ENCODE measurements around the gene HTR3A. TPM values are rescaled to one million over a fixed set of nuclear protein-coding genes. Genes with fewer than 3 reads are reported as not detected.

Gene HTR3A
- polyA plus RNA-seq, 1 donor (not counting 4 experiments of a cell fraction or from before 2014, with no cell fraction given) = not detected

GRCh38 chr11:113977071-113977490 is 2.2 kb downstream of the HTR3A start:
- DNase-seq (ENCODE audit: low read depth, low spot score) (no peak), FAIRE-seq (no peak)
- no peak overlapping the region for H3K4me2 ChIP-seq (ENCODE audit: control insufficient read depth, extremely low read depth, insufficient read depth, low read depth, low read length)
- no peaks in the 10 kb centered on the region for H3K9me3 ChIP-seq (ENCODE audit: control insufficient read depth, low read depth, low read length)
- H3K9me1 ChIP-seq (ENCODE audit: control insufficient read depth, extremely low read depth, insufficient read depth, low read length) = no peaks in the 10 kb centered on the region
- no peak overlapping the region for H3K4me3 ChIP-seq (ENCODE audit: control insufficient read depth in 2 of 3, extremely low read depth in 1 of 3, insufficient read depth in 2 of 3, low read depth in 1 of 3, low read length in 3 of 3)
- no peak overlapping the region for H3K27ac ChIP-seq (ENCODE audit: control insufficient read depth, insufficient read depth, low read length)
- dilution Hi-C loops (cut with MboI; ENCODE audit: extremely low pct_ligation_motif_present, low sequenced_read_pairs) = no loop called here
- H3K27me3 ChIP-seq (ENCODE audit: control insufficient read depth, extremely low read depth, insufficient read depth, low read length) = peaks cover 6% of the 10 kb centered on the region
- H3K9ac ChIP-seq (ENCODE audit: control insufficient read depth, extremely low read depth, insufficient read depth, low read length) = no peak overlapping the region
- H3K4me1 ChIP-seq (ENCODE audit: control insufficient read depth, extremely low read depth, insufficient read depth, low read length) = no peaks in the 10 kb centered on the region
- TF ChIP-seq, protein P1, sequence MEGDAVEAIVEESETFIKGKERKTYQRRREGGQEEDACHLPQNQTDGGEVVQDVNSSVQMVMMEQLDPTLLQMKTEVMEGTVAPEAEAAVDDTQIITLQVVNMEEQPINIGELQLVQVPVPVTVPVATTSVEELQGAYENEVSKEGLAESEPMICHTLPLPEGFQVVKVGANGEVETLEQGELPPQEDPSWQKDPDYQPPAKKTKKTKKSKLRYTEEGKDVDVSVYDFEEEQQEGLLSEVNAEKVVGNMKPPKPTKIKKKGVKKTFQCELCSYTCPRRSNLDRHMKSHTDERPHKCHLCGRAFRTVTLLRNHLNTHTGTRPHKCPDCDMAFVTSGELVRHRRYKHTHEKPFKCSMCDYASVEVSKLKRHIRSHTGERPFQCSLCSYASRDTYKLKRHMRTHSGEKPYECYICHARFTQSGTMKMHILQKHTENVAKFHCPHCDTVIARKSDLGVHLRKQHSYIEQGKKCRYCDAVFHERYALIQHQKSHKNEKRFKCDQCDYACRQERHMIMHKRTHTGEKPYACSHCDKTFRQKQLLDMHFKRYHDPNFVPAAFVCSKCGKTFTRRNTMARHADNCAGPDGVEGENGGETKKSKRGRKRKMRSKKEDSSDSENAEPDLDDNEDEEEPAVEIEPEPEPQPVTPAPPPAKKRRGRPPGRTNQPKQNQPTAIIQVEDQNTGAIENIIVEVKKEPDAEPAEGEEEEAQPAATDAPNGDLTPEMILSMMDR (optimal IDR thresholded peaks at IDR 0.05 in 1 of 3, IDR thresholded peaks at IDR 0.05 in 1 of 3, conservative IDR thresholded peaks at IDR 0.05 in 1 of 3; ENCODE audit: extremely low read depth in 1 of 3, insufficient read depth in 2 of 3, low read length in 3 of 3) = no peak
- no peak for TF ChIP-seq EZH2 (IDR thresholded peaks at IDR 0.05; ENCODE audit: low read length)
- no peaks in the 10 kb centered on the region for H3K79me2 ChIP-seq (ENCODE audit: control insufficient read depth, insufficient read depth, low read length)
- no peak overlapping the region for H2AFZ ChIP-seq (ENCODE audit: control insufficient read depth, low read length)
- no peaks in the 10 kb centered on the region for H3K36me3 ChIP-seq (ENCODE audit: control insufficient read depth in 2 of 2, extremely low read depth in 1 of 2, insufficient read depth in 2 of 2, low read length in 2 of 2)
- no peaks in the 10 kb centered on the region for H4K20me1 ChIP-seq (ENCODE audit: control insufficient read depth, extremely low read depth, insufficient read depth, low read length)

- Histone ChIP-seq H3K27me3 (ENCODE audit: control insufficient read depth, extremely low read depth, insufficient read depth, low read length) (peaks cover 6% of the 10 kb centered on the region), H3K9me3 (ENCODE audit: control insufficient read depth, low read depth, low read length) (no peaks in the 10 kb centered on the region), H3K36me3 (ENCODE audit: control insufficient read depth in 2 of 2, extremely low read depth in 1 of 2, insufficient read depth in 2 of 2, low read length in 2 of 2) (no peaks in the 10 kb centered on the region), H3K79me2 (ENCODE audit: control insufficient read depth, insufficient read depth, low read length) (no peaks in the 10 kb centered on the region), H3K9me1 (ENCODE audit: control insufficient read depth, extremely low read depth, insufficient read depth, low read length) (no peaks in the 10 kb centered on the region), H3K9ac (ENCODE audit: control insufficient read depth, extremely low read depth, insufficient read depth, low read length) (no peak overlapping the region), H3K4me1 (ENCODE audit: control insufficient read depth, extremely low read depth, insufficient read depth, low read length) (no peaks in the 10 kb centered on the region), H4K20me1 (ENCODE audit: control insufficient read depth, extremely low read depth, insufficient read depth, low read length) (no peaks in the 10 kb centered on the region), H3K4me3 (ENCODE audit: control insufficient read depth in 2 of 3, extremely low read depth in 1 of 3, insufficient read depth in 2 of 3, low read depth in 1 of 3, low read length in 3 of 3) (no peak overlapping the region), H3K4me2 (ENCODE audit: control insufficient read depth, extremely low read depth, insufficient read depth, low read depth, low read length) (no peak overlapping the region), H2AFZ (ENCODE audit: control insufficient read depth, low read length) (no peak overlapping the region), H3K27ac (ENCODE audit: control insufficient read depth, insufficient read depth, low read length) (no peak overlapping the region)
- no peak for FAIRE-seq
- dilution Hi-C loops (cut with MboI; ENCODE audit: extremely low pct_ligation_motif_present, low sequenced_read_pairs) = no loop called here
- no peak for DNase-seq (ENCODE audit: low read depth, low spot score)
- TF ChIP-seq, protein P1 (optimal IDR thresholded peaks at IDR 0.05 in 1 of 3, IDR thresholded peaks at IDR 0.05 in 1 of 3, conservative IDR thresholded peaks at IDR 0.05 in 1 of 3; ENCODE audit: extremely low read depth in 1 of 3, insufficient read depth in 2 of 3, low read length in 3 of 3) = no peak
- no peak for TF ChIP-seq EZH2 (IDR thresholded peaks at IDR 0.05; ENCODE audit: low read length)
Measured at GRCh38 chr11:113977701-113978100, 2.8 kb downstream of the HTR3A start.
